ENCODE measurements around the gene SERPIND1.

DNA sequence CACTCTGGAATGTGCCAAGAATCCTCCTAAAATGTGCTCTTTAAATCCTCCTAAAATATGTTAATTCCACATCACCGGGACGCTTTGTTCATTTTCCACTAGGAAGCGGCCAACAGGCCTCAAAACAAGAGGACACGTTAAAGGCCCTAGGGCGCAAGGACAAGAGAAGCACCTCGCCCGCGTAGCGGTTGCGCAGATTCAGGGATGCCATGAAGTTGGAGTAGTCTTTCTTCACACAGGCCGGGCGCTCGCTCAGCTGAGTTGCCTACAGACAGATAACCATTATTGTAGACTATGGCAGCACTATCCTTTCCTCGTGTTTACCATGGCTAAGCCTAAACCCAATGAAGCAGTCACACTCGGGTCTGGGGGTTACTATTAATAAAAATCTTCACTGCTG is 29.5 kb upstream of the SERPIND1 start:
- no peak for TF ChIP-seq POLR2AphosphoS5 (IDR thresholded peaks at IDR 0.05)
- TF ChIP-seq, protein P1, sequence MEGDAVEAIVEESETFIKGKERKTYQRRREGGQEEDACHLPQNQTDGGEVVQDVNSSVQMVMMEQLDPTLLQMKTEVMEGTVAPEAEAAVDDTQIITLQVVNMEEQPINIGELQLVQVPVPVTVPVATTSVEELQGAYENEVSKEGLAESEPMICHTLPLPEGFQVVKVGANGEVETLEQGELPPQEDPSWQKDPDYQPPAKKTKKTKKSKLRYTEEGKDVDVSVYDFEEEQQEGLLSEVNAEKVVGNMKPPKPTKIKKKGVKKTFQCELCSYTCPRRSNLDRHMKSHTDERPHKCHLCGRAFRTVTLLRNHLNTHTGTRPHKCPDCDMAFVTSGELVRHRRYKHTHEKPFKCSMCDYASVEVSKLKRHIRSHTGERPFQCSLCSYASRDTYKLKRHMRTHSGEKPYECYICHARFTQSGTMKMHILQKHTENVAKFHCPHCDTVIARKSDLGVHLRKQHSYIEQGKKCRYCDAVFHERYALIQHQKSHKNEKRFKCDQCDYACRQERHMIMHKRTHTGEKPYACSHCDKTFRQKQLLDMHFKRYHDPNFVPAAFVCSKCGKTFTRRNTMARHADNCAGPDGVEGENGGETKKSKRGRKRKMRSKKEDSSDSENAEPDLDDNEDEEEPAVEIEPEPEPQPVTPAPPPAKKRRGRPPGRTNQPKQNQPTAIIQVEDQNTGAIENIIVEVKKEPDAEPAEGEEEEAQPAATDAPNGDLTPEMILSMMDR (IDR thresholded peaks at IDR 0.05 in 8 of 11, conservative IDR thresholded peaks at IDR 0.05 in 3 of 11): no peak
